WTC11 (cell line): Measurements from ENCODE around the gene ATP6V1C2. TPM values are rescaled to one million over a fixed set of nuclear protein-coding genes. Genes with fewer than 3 reads are reported as not detected.

ENCODE experiments used
- ATAC-seq: fragments of 200-7000 bp; cut with Tn5 transposase; 2 replicates; pipeline ENCODE4 v1.10.0; 2021; ENCODE audit warnings: mild to moderate bottlenecking, moderate library complexity
- CTCF ChIA-PET: fragments of 300-600 bp; sonication (Branson Sonifier 250); formaldehyde crosslinking; loops from one replicate; lab custom pipeline; 2021; ENCODE audit warnings: antibody characterized with exemption; lab: Charles Lee
- POLR2A ChIA-PET: fragments of 350-600 bp; sonication (Branson Sonifier 250); formaldehyde crosslinking; loops from one replicate; lab custom pipeline; 2021; ENCODE audit warnings: antibody characterized with exemption; lab: Charles Lee
- DNase-seq: peaks from one replicate; pipeline ENCODE4 v3.0.0; 2021; ENCODE audit warnings: low spot score
- H3K27ac Mint-ChIP-seq: 2 replicates; pipeline ENCODE4 v1.8.0; 2021; ENCODE audit warnings: mixed read lengths
- H3K27me3 Mint-ChIP-seq: 2 replicates; pipeline ENCODE4 v1.8.0; 2021; ENCODE audit warnings: low read depth, mild to moderate bottlenecking, moderate library complexity, mixed read lengths
- H3K36me3 Mint-ChIP-seq: 2 replicates; pipeline ENCODE4 v1.8.0; 2021; ENCODE audit warnings: mixed read lengths
- H3K4me1 Mint-ChIP-seq: 2 replicates; pipeline ENCODE4 v1.8.0; 2022; ENCODE audit warnings: mixed read lengths
- H3K4me3 Mint-ChIP-seq: 2 replicates; pipeline ENCODE4 v1.8.0; 2021; ENCODE audit warnings: mild to moderate bottlenecking, moderate library complexity, mixed read lengths
- H3K9me3 Mint-ChIP-seq: 2 replicates; pipeline ENCODE4 v1.8.0; 2021; ENCODE audit warnings: mixed read lengths
- EMX1 ChIP-seq: fragments of 250-450 bp; sonication (Bioruptor Pico); IDR thresholded peaks from 2 replicates; pipeline ENCODE4 v1.8.0; 2021; ENCODE audit warnings: mild to moderate bottlenecking
- GABPB1 ChIP-seq: sonication (generic); formaldehyde crosslinking; IDR thresholded peaks from 2 replicates; pipeline ENCODE4 v1.8.1; 2023; ENCODE audit warnings: mild to moderate bottlenecking, missing genetic modification reagents
- JUN ChIP-seq: sonication (generic); formaldehyde crosslinking; IDR thresholded peaks from 2 replicates; pipeline ENCODE4 v1.8.0; 2023; ENCODE audit warnings: mild to moderate bottlenecking, missing genetic modification reagents
- KAT7 ChIP-seq: sonication (generic); formaldehyde crosslinking; IDR thresholded peaks from 2 replicates; pipeline ENCODE4 v1.8.1; 2023; ENCODE audit warnings: missing genetic modification reagents, mild to moderate bottlenecking, borderline replicate concordance
- NFE2L1 ChIP-seq: sonication (generic); formaldehyde crosslinking; IDR thresholded peaks from 2 replicates; pipeline ENCODE4 v1.8.1; 2023; ENCODE audit warnings: missing genetic modification reagents
- NFYB ChIP-seq: sonication (generic); formaldehyde crosslinking; conservative IDR thresholded peaks from 2 replicates; pipeline ENCODE4 v1.8.0; 2022; ENCODE audit warnings: low read depth, missing genetic modification reagents
- OVOL2 ChIP-seq: fragments of 250-450 bp; sonication (Bioruptor Pico); IDR thresholded peaks from 2 replicates; pipeline ENCODE4 v1.9.0; 2021; ENCODE audit warnings: mild to moderate bottlenecking, borderline replicate concordance
- SP1 ChIP-seq: sonication (generic); formaldehyde crosslinking; conservative IDR thresholded peaks from 2 replicates; pipeline ENCODE4 v1.8.1; 2022; ENCODE audit warnings: missing genetic modification reagents
- TCF7 ChIP-seq: sonication (generic); formaldehyde crosslinking; IDR thresholded peaks from 2 replicates; pipeline ENCODE4 v1.8.0; 2022; ENCODE audit warnings: mild to moderate bottlenecking, low read depth, missing genetic modification reagents, moderate library complexity
- TEAD1 ChIP-seq: sonication (generic); formaldehyde crosslinking; IDR thresholded peaks from 2 replicates; pipeline ENCODE4 v1.8.0; 2022; ENCODE audit warnings: mild to moderate bottlenecking, missing genetic modification reagents
- USF1 ChIP-seq: sonication (generic); formaldehyde crosslinking; IDR thresholded peaks from 2 replicates; pipeline ENCODE4 v1.8.0; 2022; ENCODE audit warnings: mild to moderate bottlenecking, missing genetic modification reagents
- ZNF263 ChIP-seq: sonication (generic); formaldehyde crosslinking; IDR thresholded peaks from 2 replicates; pipeline ENCODE4 v1.8.1; 2022; ENCODE audit warnings: low read depth, mild to moderate bottlenecking, moderate library complexity, missing genetic modification reagents
- total RNA-seq: library from RNA; stranded (reverse); gene quantifications from 3 replicates; pipeline ENCODE4 v1.2.3, GENCODE V29; 2021
- TF ChIP-seq, protein P1 (sequence below): sonication (generic); formaldehyde crosslinking; IDR thresholded peaks from 2 replicates; pipeline ENCODE4 v1.8.0; 2023; ENCODE audit warnings: mild to moderate bottlenecking, missing genetic modification reagents
- TF ChIP-seq, protein P2 (sequence below): sonication (generic); formaldehyde crosslinking; IDR thresholded peaks from 2 replicates; pipeline ENCODE4 v1.8.1; 2023; ENCODE audit warnings: mild to moderate bottlenecking, moderate library complexity, missing genetic modification reagents
- TF ChIP-seq, protein P3 (sequence below): fragments of 250-450 bp; sonication (Bioruptor Pico); IDR thresholded peaks from 2 replicates; pipeline ENCODE4 v1.9.0; 2021; ENCODE audit warnings: mild to moderate bottlenecking, borderline replicate concordance
- TF ChIP-seq, protein P4 (sequence below): fragments of 200-600 bp; IDR thresholded peaks from 2 replicates; pipeline ENCODE4 v1.8.0; 2022; ENCODE audit warnings: antibody characterized with exemption
- TF ChIP-seq, protein P5 (sequence below): fragments of 250-450 bp; sonication (Bioruptor Pico); IDR thresholded peaks from 2 replicates; pipeline ENCODE4 v2.1.2; 2022; ENCODE audit warnings: mild to moderate bottlenecking, moderate library complexity

Gene ATP6V1C2
- total RNA-seq, 1 experiment from 2014 or later: 0.42 TPM

GRCh38 chr2:10834068-10834655 is 112.7 kb downstream of the ATP6V1C2 start:
- no peak overlapping the region for H3K27ac Mint-ChIP-seq
- no peaks in the 10 kb centered on the region for H3K9me3 Mint-ChIP-seq
- H3K4me1 Mint-ChIP-seq: peaks cover 14% of the 10 kb centered on the region
- TF ChIP-seq SP1 (CRISPR knock-in tag) (no peak), TEAD1 (no peak), OVOL2 (CRISPR knock-in tag) (no peak), KAT7 (CRISPR knock-in tag) (no peak), ZNF263 (CRISPR knock-in tag) (no peak), EMX1 (no peak), GABPB1 (CRISPR knock-in tag) (no peak), USF1 (CRISPR knock-in tag) (no peak), TCF7 (CRISPR knock-in tag) (no peak), JUN (no peak), NFYB (CRISPR knock-in tag) (no peak), NFE2L1 (CRISPR knock-in tag) (no peak)
- TF ChIP-seq, protein P1, sequence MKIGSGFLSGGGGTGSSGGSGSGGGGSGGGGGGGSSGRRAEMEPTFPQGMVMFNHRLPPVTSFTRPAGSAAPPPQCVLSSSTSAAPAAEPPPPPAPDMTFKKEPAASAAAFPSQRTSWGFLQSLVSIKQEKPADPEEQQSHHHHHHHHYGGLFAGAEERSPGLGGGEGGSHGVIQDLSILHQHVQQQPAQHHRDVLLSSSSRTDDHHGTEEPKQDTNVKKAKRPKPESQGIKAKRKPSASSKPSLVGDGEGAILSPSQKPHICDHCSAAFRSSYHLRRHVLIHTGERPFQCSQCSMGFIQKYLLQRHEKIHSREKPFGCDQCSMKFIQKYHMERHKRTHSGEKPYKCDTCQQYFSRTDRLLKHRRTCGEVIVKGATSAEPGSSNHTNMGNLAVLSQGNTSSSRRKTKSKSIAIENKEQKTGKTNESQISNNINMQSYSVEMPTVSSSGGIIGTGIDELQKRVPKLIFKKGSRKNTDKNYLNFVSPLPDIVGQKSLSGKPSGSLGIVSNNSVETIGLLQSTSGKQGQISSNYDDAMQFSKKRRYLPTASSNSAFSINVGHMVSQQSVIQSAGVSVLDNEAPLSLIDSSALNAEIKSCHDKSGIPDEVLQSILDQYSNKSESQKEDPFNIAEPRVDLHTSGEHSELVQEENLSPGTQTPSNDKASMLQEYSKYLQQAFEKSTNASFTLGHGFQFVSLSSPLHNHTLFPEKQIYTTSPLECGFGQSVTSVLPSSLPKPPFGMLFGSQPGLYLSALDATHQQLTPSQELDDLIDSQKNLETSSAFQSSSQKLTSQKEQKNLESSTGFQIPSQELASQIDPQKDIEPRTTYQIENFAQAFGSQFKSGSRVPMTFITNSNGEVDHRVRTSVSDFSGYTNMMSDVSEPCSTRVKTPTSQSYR (CRISPR knock-in tag): no peak
- TF ChIP-seq, protein P2, sequence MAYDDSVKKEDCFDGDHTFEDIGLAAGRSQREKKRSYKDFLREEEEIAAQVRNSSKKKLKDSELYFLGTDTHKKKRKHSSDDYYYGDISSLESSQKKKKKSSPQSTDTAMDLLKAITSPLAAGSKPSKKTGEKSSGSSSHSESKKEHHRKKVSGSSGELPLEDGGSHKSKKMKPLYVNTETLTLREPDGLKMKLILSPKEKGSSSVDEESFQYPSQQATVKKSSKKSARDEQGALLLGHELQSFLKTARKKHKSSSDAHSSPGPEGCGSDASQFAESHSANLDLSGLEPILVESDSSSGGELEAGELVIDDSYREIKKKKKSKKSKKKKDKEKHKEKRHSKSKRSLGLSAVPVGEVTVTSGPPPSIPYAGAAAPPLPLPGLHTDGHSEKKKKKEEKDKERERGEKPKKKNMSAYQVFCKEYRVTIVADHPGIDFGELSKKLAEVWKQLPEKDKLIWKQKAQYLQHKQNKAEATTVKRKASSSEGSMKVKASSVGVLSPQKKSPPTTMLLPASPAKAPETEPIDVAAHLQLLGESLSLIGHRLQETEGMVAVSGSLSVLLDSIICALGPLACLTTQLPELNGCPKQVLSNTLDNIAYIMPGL (CRISPR knock-in tag): no peak
- TF ChIP-seq, protein P3, sequence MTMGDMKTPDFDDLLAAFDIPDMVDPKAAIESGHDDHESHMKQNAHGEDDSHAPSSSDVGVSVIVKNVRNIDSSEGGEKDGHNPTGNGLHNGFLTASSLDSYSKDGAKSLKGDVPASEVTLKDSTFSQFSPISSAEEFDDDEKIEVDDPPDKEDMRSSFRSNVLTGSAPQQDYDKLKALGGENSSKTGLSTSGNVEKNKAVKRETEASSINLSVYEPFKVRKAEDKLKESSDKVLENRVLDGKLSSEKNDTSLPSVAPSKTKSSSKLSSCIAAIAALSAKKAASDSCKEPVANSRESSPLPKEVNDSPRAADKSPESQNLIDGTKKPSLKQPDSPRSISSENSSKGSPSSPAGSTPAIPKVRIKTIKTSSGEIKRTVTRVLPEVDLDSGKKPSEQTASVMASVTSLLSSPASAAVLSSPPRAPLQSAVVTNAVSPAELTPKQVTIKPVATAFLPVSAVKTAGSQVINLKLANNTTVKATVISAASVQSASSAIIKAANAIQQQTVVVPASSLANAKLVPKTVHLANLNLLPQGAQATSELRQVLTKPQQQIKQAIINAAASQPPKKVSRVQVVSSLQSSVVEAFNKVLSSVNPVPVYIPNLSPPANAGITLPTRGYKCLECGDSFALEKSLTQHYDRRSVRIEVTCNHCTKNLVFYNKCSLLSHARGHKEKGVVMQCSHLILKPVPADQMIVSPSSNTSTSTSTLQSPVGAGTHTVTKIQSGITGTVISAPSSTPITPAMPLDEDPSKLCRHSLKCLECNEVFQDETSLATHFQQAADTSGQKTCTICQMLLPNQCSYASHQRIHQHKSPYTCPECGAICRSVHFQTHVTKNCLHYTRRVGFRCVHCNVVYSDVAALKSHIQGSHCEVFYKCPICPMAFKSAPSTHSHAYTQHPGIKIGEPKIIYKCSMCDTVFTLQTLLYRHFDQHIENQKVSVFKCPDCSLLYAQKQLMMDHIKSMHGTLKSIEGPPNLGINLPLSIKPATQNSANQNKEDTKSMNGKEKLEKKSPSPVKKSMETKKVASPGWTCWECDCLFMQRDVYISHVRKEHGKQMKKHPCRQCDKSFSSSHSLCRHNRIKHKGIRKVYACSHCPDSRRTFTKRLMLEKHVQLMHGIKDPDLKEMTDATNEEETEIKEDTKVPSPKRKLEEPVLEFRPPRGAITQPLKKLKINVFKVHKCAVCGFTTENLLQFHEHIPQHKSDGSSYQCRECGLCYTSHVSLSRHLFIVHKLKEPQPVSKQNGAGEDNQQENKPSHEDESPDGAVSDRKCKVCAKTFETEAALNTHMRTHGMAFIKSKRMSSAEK: no peak
- TF ChIP-seq, protein P4, sequence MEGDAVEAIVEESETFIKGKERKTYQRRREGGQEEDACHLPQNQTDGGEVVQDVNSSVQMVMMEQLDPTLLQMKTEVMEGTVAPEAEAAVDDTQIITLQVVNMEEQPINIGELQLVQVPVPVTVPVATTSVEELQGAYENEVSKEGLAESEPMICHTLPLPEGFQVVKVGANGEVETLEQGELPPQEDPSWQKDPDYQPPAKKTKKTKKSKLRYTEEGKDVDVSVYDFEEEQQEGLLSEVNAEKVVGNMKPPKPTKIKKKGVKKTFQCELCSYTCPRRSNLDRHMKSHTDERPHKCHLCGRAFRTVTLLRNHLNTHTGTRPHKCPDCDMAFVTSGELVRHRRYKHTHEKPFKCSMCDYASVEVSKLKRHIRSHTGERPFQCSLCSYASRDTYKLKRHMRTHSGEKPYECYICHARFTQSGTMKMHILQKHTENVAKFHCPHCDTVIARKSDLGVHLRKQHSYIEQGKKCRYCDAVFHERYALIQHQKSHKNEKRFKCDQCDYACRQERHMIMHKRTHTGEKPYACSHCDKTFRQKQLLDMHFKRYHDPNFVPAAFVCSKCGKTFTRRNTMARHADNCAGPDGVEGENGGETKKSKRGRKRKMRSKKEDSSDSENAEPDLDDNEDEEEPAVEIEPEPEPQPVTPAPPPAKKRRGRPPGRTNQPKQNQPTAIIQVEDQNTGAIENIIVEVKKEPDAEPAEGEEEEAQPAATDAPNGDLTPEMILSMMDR: no peak; the same call in 1 of the 2 replicates
- TF ChIP-seq, protein P5, sequence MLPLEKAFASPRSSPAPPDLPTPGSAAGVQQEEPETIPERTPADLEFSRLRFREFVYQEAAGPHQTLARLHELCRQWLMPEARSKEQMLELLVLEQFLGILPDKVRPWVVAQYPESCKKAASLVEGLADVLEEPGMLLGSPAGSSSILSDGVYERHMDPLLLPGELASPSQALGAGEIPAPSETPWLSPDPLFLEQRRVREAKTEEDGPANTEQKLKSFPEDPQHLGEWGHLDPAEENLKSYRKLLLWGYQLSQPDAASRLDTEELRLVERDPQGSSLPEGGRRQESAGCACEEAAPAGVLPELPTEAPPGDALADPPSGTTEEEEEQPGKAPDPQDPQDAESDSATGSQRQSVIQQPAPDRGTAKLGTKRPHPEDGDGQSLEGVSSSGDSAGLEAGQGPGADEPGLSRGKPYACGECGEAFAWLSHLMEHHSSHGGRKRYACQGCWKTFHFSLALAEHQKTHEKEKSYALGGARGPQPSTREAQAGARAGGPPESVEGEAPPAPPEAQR (CRISPR knock-in tag): no peak
- H3K27me3 Mint-ChIP-seq: peaks cover 25% of the 10 kb centered on the region
- ChIA-PET CTCF (interaction anchor here (0.6 to 8.3 kb wide), 5 partner anchors 30 to 298 kb away, joined by 3 to 231 read pairs (median 8); a partner anchor contains a TSS), POLR2A (no interaction called here)
- ATAC-seq (no peak), DNase-seq (no peak)
- no peaks in the 10 kb centered on the region for H3K36me3 Mint-ChIP-seq
- no peak overlapping the region for H3K4me3 Mint-ChIP-seq

Other genes with a start within 250 kb of the ATP6V1C2 start
- gene NOL10, start 31.7 kb upstream of the ATP6V1C2 start, total RNA-seq: 28.1 to 31.8 TPM (median 28.7 TPM) in 3 replicates
- gene PDIA6, start 91.2 kb downstream of the ATP6V1C2 start, total RNA-seq: 331 to 344 TPM (median 340 TPM) in 3 replicates
- 1.2 to 1.4 TPM (median 1.2 TPM) in 3 replicates for gene KCNF1, start 190.3 kb downstream of the ATP6V1C2 start, total RNA-seq